ENCODE measurements around the gene NFIB. TPM values are rescaled to one million over a fixed set of nuclear protein-coding genes. Genes with fewer than 3 reads are reported as not detected.

Gene NFIB
- total and polyA plus RNA-seq, 2 donors = 20.8 to 217 TPM

GRCh38 chr9:14203356-14204056 lies 110.4 kb downstream of the NFIB start:
- Histone ChIP-seq H3K4me3 (ENCODE audit: low read depth, low read length) (no peak overlapping the region), H3K27ac (ENCODE audit: low read depth) (peak overlapping the region; percentile 50), H3K36me3 (ENCODE audit: insufficient read depth) (no peaks in the 10 kb centered on the region), H3K4me1 (ENCODE audit: insufficient read depth) (no peaks in the 10 kb centered on the region)
- 19% methylated on average over 12 of the region's 12 CpGs for WGBS
- DNase-seq (ENCODE audit: extremely low spot score) = no peak

GRCh38 chr9:14198841-14199455 lies 115.0 kb downstream of the NFIB start:
- WGBS = 16% methylated on average over 6 of the region's 6 CpGs
- Histone ChIP-seq H3K27ac (ENCODE audit: low read depth) (no peak overlapping the region), H3K4me3 (ENCODE audit: low read depth, low read length) (no peak overlapping the region), H3K4me1 (ENCODE audit: insufficient read depth) (no peaks in the 10 kb centered on the region), H3K36me3 (ENCODE audit: insufficient read depth) (no peaks in the 10 kb centered on the region)
- no peak for DNase-seq (ENCODE audit: extremely low spot score)

GRCh38 chr9:14198047-14198840 lies 115.7 kb downstream of the NFIB start:
- 56% methylated on average over 11 of the region's 11 CpGs for WGBS
- DNase-seq (ENCODE audit: extremely low spot score) = no peak
- Histone ChIP-seq H3K4me1 (ENCODE audit: insufficient read depth) (no peaks in the 10 kb centered on the region), H3K27ac (ENCODE audit: low read depth) (no peak overlapping the region), H3K4me3 (ENCODE audit: low read depth, low read length) (no peak overlapping the region), H3K36me3 (ENCODE audit: insufficient read depth) (no peaks in the 10 kb centered on the region)

- Histone ChIP-seq H3K4me3 (ENCODE audit: low read depth, low read length) (no peak overlapping the region), H3K36me3 (ENCODE audit: insufficient read depth) (no peaks in the 10 kb centered on the region), H3K27ac (ENCODE audit: low read depth) (no peak overlapping the region), H3K4me1 (ENCODE audit: insufficient read depth) (no peaks in the 10 kb centered on the region)
- 83% methylated on average over 4 of the region's 4 CpGs for WGBS
- no peak for DNase-seq (ENCODE audit: extremely low spot score)
Measured at GRCh38 chr9:14197325-14197858, 116.5 kb downstream of the NFIB start.

GRCh38 chr9:14193328-14193990 lies 120.5 kb downstream of the NFIB start:
- no peak overlapping the region for H3K4me3 ChIP-seq (ENCODE audit: low read depth, low read length)
- H3K4me1 ChIP-seq (ENCODE audit: insufficient read depth) = no peaks in the 10 kb centered on the region
- DNase-seq (ENCODE audit: extremely low spot score) = no peak
- H3K27ac ChIP-seq (ENCODE audit: low read depth) = no peak overlapping the region
- no peaks in the 10 kb centered on the region for H3K36me3 ChIP-seq (ENCODE audit: insufficient read depth)
- 73% methylated on average over 7 of the region's 7 CpGs for WGBS

- Histone ChIP-seq H3K36me3 (ENCODE audit: insufficient read depth) (no peaks in the 10 kb centered on the region), H3K4me3 (ENCODE audit: low read depth, low read length) (no peak overlapping the region), H3K27ac (ENCODE audit: low read depth) (no peak overlapping the region), H3K4me1 (ENCODE audit: insufficient read depth) (no peaks in the 10 kb centered on the region)
- WGBS = 92% methylated on average over 1 of the region's 1 CpG
- DNase-seq (ENCODE audit: extremely low spot score) = no peak
Measured at GRCh38 chr9:14192556-14192955, 121.4 kb downstream of the NFIB start.

GRCh38 chr9:14191512-14191911 lies 122.4 kb downstream of the NFIB start:
- no peak for DNase-seq (ENCODE audit: extremely low spot score)
- Histone ChIP-seq H3K4me3 (ENCODE audit: low read depth, low read length) (no peak overlapping the region), H3K36me3 (ENCODE audit: insufficient read depth) (no peaks in the 10 kb centered on the region), H3K4me1 (ENCODE audit: insufficient read depth) (no peaks in the 10 kb centered on the region), H3K27ac (ENCODE audit: low read depth) (no peak overlapping the region)
- WGBS = 95% methylated on average over 1 of the region's 1 CpG

- Histone ChIP-seq H3K4me1 (ENCODE audit: insufficient read depth) (no peaks in the 10 kb centered on the region), H3K27ac (ENCODE audit: low read depth) (no peak overlapping the region), H3K36me3 (ENCODE audit: insufficient read depth) (no peaks in the 10 kb centered on the region), H3K4me3 (ENCODE audit: low read depth, low read length) (no peak overlapping the region)
- DNase-seq (ENCODE audit: extremely low spot score) = no peak
- 62% methylated on average over 1 of the region's 1 CpG for WGBS
Measured at GRCh38 chr9:14190240-14190639, 123.7 kb downstream of the NFIB start.

GRCh38 chr9:14189578-14189977 lies 124.4 kb downstream of the NFIB start:
- 79% methylated on average over 1 of the region's 1 CpG for WGBS
- Histone ChIP-seq H3K27ac (ENCODE audit: low read depth) (no peak overlapping the region), H3K36me3 (ENCODE audit: insufficient read depth) (no peaks in the 10 kb centered on the region), H3K4me3 (ENCODE audit: low read depth, low read length) (no peak overlapping the region), H3K4me1 (ENCODE audit: insufficient read depth) (no peaks in the 10 kb centered on the region)
- no peak for DNase-seq (ENCODE audit: extremely low spot score)

GRCh38 chr9:14189146-14189545 lies 124.8 kb downstream of the NFIB start:
- WGBS = 74% methylated on average over 4 of the region's 4 CpGs

GRCh38 chr9:14188538-14188937 lies 125.4 kb downstream of the NFIB start:
- Histone ChIP-seq H3K36me3 (ENCODE audit: insufficient read depth) (no peaks in the 10 kb centered on the region), H3K4me3 (ENCODE audit: low read depth, low read length) (no peak overlapping the region), H3K4me1 (ENCODE audit: insufficient read depth) (no peaks in the 10 kb centered on the region), H3K27ac (ENCODE audit: low read depth) (no peak overlapping the region)
- 62% methylated on average over 3 of the region's 3 CpGs for WGBS
- no peak for DNase-seq (ENCODE audit: extremely low spot score)

More at GRCh38 chr9:14189146-14189545, 124.8 kb downstream of the NFIB start:
- DNase-seq (ENCODE audit: extremely low spot score) = no peak
- no peaks in the 10 kb centered on the region for H3K36me3 ChIP-seq (ENCODE audit: insufficient read depth)
- H3K4me1 ChIP-seq (ENCODE audit: insufficient read depth) = no peaks in the 10 kb centered on the region
- no peak overlapping the region for H3K4me3 ChIP-seq (ENCODE audit: low read depth, low read length)
- no peak overlapping the region for H3K27ac ChIP-seq (ENCODE audit: low read depth)

GRCh38 chr9:14188011-14188410 lies 125.9 kb downstream of the NFIB start:
- WGBS = 60% methylated on average over 2 of the region's 2 CpGs
- no peaks in the 10 kb centered on the region for H3K4me1 ChIP-seq (ENCODE audit: insufficient read depth)
- H3K4me3 ChIP-seq (ENCODE audit: low read depth, low read length) = no peak overlapping the region
- no peaks in the 10 kb centered on the region for H3K36me3 ChIP-seq (ENCODE audit: insufficient read depth)
- no peak overlapping the region for H3K27ac ChIP-seq (ENCODE audit: low read depth)
- no peak for DNase-seq (ENCODE audit: extremely low spot score)

- Histone ChIP-seq H3K4me3 (ENCODE audit: low read depth, low read length) (no peak overlapping the region), H3K27ac (ENCODE audit: low read depth) (no peak overlapping the region), H3K36me3 (ENCODE audit: insufficient read depth) (no peaks in the 10 kb centered on the region), H3K4me1 (ENCODE audit: insufficient read depth) (no peaks in the 10 kb centered on the region)
- WGBS = 98% methylated on average over 1 of the region's 1 CpG
- no peak for DNase-seq (ENCODE audit: extremely low spot score)
Measured at GRCh38 chr9:14186096-14186495, 127.8 kb downstream of the NFIB start.

Measured in urinary bladder (tissue), 4 donors.